Vagina (tissue), 2 donors: Measurements from ENCODE around the gene KPNB1.

Source experiments
- CTCF ChIP-seq, 3 experiments: fragments of 450-650 bp in 2 of 3; fragments of 200-600 bp in 1 of 3; sonication (generic) in 1 of 3; IDR thresholded peaks; one replicate each; pipeline ENCODE4 v1.5.1; 2017 to 2019; ENCODE audit warnings: antibody characterized with exemption in 3 of 3, mild to moderate bottlenecking in 2 of 3, moderate library complexity in 2 of 3
- POLR2A ChIP-seq, 2 donors: fragments of 450-650 bp; IDR thresholded peaks; one replicate each; pipeline ENCODE4 v1.6.1; 2017; ENCODE audit warnings: antibody characterized with exemption in 2 of 2, mild to moderate bottlenecking in 2 of 2, moderate library complexity in 2 of 2
- POLR2AphosphoS5 ChIP-seq, 2 donors: sonication (generic); formaldehyde crosslinking; IDR thresholded peaks; one replicate each; pipeline ENCODE4 v1.9.0; 2017; ENCODE audit warnings: antibody characterized with exemption in 2 of 2, mild to moderate bottlenecking in 2 of 2, low read depth in 1 of 2; ENCODE audit not compliant: insufficient read depth in 1 of 2

GRCh38 chr17:47697906-47698711 is 48.4 kb downstream of the KPNB1 start:
- TF ChIP-seq CTCF (IDR thresholded peaks at IDR 0.05) = no peak
- TF ChIP-seq POLR2AphosphoS5 (IDR thresholded peaks at IDR 0.05; ENCODE audit: insufficient read depth in 1 of 2, low read depth in 1 of 2) = no peak
- no peak for TF ChIP-seq POLR2A (IDR thresholded peaks at IDR 0.05)
